GM10266 (cell line): ENCODE measurements around the gene SCIN.

Experiments used
- DNase-seq: peaks from one replicate; pipeline ENCODE4 v3.0.0; 2012; ENCODE audit errors: extremely low spot score
- CTCF ChIP-seq: IDR thresholded peaks from 2 replicates; pipeline ENCODE4 v1.5.1; 2012; ENCODE audit warnings: mild to moderate bottlenecking, low read depth; ENCODE audit not compliant: control insufficient read depth, insufficient read depth; ENCODE audit errors: missing control alignments

SCIN gene

DNA sequence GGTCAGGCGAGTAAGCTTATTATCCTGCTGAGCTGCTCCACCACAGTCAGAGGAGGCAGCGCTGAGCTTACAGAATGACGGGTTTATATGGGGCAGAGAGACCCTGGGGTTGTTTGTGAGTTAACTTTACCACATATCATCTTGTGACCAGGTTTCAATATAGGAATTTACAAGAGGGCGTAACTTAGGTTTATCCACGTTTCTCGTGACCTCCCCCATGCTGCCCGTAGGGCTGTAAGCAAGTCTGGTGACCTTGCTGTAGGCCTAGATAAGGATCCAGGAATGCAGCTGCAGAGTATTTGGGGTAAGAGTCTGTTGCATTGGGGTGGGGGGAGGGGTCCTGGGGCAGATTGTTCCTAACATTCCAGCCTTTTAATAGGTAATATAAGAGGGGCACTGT lies 24.6 kb downstream of the SCIN start:
- TF ChIP-seq CTCF = no peak

GRCh38 chr7:12596225-12596790 lies 25.8 kb downstream of the SCIN start:
- no peak for TF ChIP-seq CTCF
- DNase-seq = no peak

More for the DNA sequence above, 24.6 kb downstream of the SCIN start:
- DNase-seq = no peak

DNA sequence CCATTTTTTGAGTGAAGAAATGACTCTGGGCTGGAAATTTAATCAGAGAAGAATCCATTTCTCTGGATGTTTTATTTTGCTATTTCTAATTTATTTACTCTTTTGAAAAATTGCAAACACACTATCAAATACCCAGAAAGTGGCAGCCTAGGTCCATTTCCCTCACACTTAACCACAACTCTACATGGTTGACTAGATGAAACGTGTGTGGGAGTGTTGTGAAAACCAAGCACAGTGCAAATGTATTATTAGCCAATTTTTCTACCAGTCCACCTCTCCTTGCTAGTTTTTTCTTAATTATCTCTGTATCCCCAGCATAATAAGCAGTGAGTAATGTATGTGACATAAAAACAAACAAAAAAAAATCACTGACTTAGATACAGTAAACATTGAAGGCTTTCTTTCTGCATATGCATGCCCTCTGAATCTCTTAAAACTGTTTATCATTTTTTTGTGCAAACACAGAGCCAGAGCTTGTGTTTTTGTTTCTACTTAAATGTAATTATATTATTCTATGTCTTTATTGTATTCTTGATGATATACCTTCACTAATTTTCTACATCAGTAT lies 30.9 kb downstream of the SCIN start:
- TF ChIP-seq CTCF = no peak
- DNase-seq = no peak

DNA sequence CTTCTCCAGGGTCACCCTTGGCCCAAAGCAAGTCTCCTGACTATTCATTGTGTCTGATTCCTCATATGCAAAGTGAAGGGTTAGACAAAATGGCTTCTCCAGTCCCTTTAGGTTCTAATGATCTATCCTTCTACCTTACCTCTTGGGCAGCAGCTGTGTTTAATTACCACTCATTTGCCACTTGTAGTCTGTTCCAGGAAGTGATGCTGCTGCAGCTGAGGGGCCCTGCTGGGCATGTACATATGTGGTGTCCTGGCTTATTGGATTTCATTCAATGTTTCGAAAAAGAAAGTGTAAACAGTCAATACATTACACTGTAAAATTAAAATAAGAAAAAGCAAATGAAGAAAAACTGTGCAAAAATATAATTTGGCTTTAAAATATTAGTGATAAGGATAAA lies 36.6 kb downstream of the SCIN start:
- no peak for TF ChIP-seq CTCF
- DNase-seq = no peak

DNA sequence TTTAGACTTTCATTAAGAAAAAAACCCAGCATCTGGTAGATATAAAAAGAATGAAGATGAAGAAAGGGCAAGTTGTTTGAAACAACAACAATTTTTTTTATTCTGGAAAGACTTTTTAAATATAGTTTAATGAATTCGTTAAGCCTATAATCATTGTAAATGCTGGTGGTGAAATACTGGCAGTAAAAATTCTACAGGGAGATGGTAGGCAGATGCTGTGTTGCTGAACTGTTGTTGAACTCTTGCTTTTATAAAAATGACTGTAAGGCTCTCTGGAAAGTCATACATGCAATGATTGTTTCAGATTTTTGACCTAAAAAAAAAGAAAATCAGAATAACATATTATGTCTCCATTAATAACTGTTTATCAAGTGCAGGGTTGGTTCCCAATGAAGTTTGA lies 39.0 kb downstream of the SCIN start:
- no peak for TF ChIP-seq CTCF
- no peak for DNase-seq

DNA sequence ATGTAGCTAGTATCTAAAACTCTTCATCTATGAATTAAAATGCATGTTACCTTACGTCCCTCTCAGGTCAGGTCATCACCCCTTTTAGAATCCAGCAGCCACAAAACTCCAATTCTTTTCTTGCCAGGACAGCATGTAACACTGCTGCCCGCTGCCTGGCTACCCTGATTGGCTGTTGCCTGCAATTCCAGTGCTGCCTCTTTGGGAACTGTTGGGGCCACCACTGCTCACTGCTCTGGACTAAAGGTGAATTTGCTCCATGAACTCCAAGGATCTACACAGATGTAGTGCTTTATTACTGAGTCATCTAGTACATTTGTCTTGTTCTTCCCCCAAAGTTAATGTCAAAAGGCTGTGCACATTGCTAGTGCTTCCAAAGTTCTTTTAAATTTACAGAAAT lies 40.4 kb downstream of the SCIN start:
- no peak for DNase-seq
- TF ChIP-seq CTCF = no peak

GRCh38 chr7:12612622-12613021 lies 42.1 kb downstream of the SCIN start:
- no peak for DNase-seq
- TF ChIP-seq CTCF = no peak
